K562 (cell line): ENCODE data around the gene RIPK4.

Experiments used
- CHD7 ChIP-seq: fragments of 200-600 bp; sonication (generic); IDR thresholded peaks from one replicate; pipeline ENCODE4 v1.6.1; 2012; ENCODE audit warnings: mild to moderate bottlenecking, low read depth, low read length, inconsistent platforms
- CTCF ChIP-seq, 3 experiments: IDR thresholded peaks in 2 of 3; conservative IDR thresholded peaks in 1 of 3; 2 replicates each; pipeline ENCODE4 v1.5.1; 2011 to 2012; ENCODE audit warnings: low read length in 3 of 3, mild to moderate bottlenecking in 3 of 3, control low read depth in 2 of 3, improper control_type of control experiment in 1 of 3, inconsistent platforms in 1 of 3, low read depth in 1 of 3, mixed read lengths in 1 of 3, moderate library complexity in 1 of 3; ENCODE audit not compliant: insufficient read depth in 2 of 3
- DEAF1 ChIP-seq: fragments of 450-650 bp; formaldehyde crosslinking; IDR thresholded peaks from 2 replicates; pipeline ENCODE4 v1.4.0; 2020; ENCODE audit warnings: mild to moderate bottlenecking, moderate library complexity
- EZH2 ChIP-seq: IDR thresholded peaks from 2 replicates; pipeline ENCODE4 v1.6.1; 2012; ENCODE audit warnings: low read depth, mild to moderate bottlenecking, inconsistent platforms, low read length, borderline replicate concordance
- NFIX ChIP-seq: fragments of 250-450 bp; sonication (Bioruptor Pico); IDR thresholded peaks from 2 replicates; pipeline ENCODE4 v1.4.0; 2020; ENCODE audit warnings: low read depth, mild to moderate bottlenecking, moderate library complexity
- POLR2A ChIP-seq: fragments of 450-650 bp; conservative IDR thresholded peaks from 2 replicates; pipeline ENCODE4 v1.6.1; 2016
- RAD21 ChIP-seq, 2 experiments: fragments of 250-450 bp in 1 of 2; fragments of 450-650 bp in 1 of 2; sonication (Bioruptor Pico) in 1 of 2; formaldehyde crosslinking in 1 of 2; IDR thresholded peaks in 1 of 2; conservative IDR thresholded peaks in 1 of 2; 2 replicates each; pipeline versions ENCODE4 v1.4.0 to v1.8.0; 2020 to 2022; ENCODE audit warnings: mild to moderate bottlenecking in 2 of 2, moderate library complexity in 1 of 2
- RBFOX2 ChIP-seq: fragments of 200-400 bp; formaldehyde crosslinking; IDR thresholded peaks from 2 replicates; pipeline ENCODE4 v1.6.1; 2017; ENCODE audit warnings: low read depth, mild to moderate bottlenecking, low read length, moderate library complexity
- USF2 ChIP-seq: sonication (generic); formaldehyde crosslinking; IDR thresholded peaks from 2 replicates; pipeline ENCODE4 v1.5.0; 2020; ENCODE audit warnings: missing genetic modification reagents
- YY1 ChIP-seq, 3 experiments: IDR thresholded peaks; 2 replicates each; pipeline ENCODE4 v1.6.1; 2011; ENCODE audit warnings: low read length in 2 of 3, mild to moderate bottlenecking in 2 of 3, moderate library complexity in 2 of 3, borderline replicate concordance in 1 of 3, control low read depth in 1 of 3, low read depth in 1 of 3; ENCODE audit not compliant: insufficient read depth in 3 of 3, insufficient replicate concordance in 2 of 3, control insufficient read depth in 1 of 3, insufficient read length in 1 of 3; ENCODE audit errors: extremely low read depth in 1 of 3
- ZNF174 ChIP-seq: fragments of 250-450 bp; sonication (Bioruptor Pico); IDR thresholded peaks from 2 replicates; pipeline ENCODE4 v1.4.0; 2020; ENCODE audit warnings: mild to moderate bottlenecking
- ZNF699 ChIP-seq: fragments of 250-450 bp; sonication (Bioruptor Pico); IDR thresholded peaks from 2 replicates; pipeline ENCODE4 v1.8.0; 2021; ENCODE audit warnings: mild to moderate bottlenecking, moderate library complexity; ENCODE audit not compliant: insufficient replicate concordance

GRCh38 chr21:41733951-41734689 lies 32.7 kb downstream of the RIPK4 start:
- TF ChIP-seq POLR2A (no peak), CTCF (IDR thresholded peaks at IDR 0.05 in 2 of 3, conservative IDR thresholded peaks at IDR 0.05 in 1 of 3; ENCODE audit: insufficient read depth in 2 of 3, low read depth in 1 of 3, low read length in 3 of 3) (no peak), CHD7 (no peak), EZH2 (no peak), NFIX (CRISPR knock-in tag) (no peak), USF2 (CRISPR knock-in tag) (no peak), YY1 (IDR thresholded peaks at IDR 0.05; ENCODE audit: borderline replicate concordance in 1 of 3, control insufficient read depth in 1 of 3, extremely low read depth in 1 of 3, insufficient read depth in 3 of 3, insufficient read length in 1 of 3, insufficient replicate concordance in 2 of 3, low read depth in 1 of 3, low read length in 2 of 3) (no peak), ZNF699 (CRISPR knock-in tag) (no peak), DEAF1 (CRISPR knock-in tag) (no peak), RBFOX2 (no peak), ZNF174 (CRISPR knock-in tag) (no peak), RAD21 (CRISPR knock-in tag; conservative IDR thresholded peaks at IDR 0.05 in 1 of 2, IDR thresholded peaks at IDR 0.05 in 1 of 2) (no peak)
